Mesenchymal stem cell (in vitro differentiated cells and primary cell): ENCODE data around the gene GRAMD1B.

Experiments used
- DNase-seq: peaks from one replicate; pipeline ENCODE4 v3.0.0-alpha.2; 2013
- H2AFZ ChIP-seq: one replicate; pipeline ENCODE4 v1.6.1; 2013; ENCODE audit warnings: low read depth, mild to moderate bottlenecking, control low read depth, inconsistent platforms, low read length, moderate library complexity
- H2AK5ac ChIP-seq: 2 replicates; pipeline ENCODE4 v1.6.1; 2013; ENCODE audit warnings: low read length, moderate library complexity, mild to moderate bottlenecking, inconsistent platforms; ENCODE audit not compliant: severe bottlenecking
- H2BK120ac ChIP-seq: one replicate; pipeline ENCODE4 v1.6.1; 2013; ENCODE audit warnings: low read depth, mild to moderate bottlenecking, inconsistent platforms, low read length, moderate library complexity
- H2BK12ac ChIP-seq, 2 experiments: one replicate each; pipeline ENCODE4 v1.6.1; 2013; ENCODE audit warnings: inconsistent platforms in 2 of 2, low read length in 2 of 2, mild to moderate bottlenecking in 2 of 2, moderate library complexity in 2 of 2, control low read depth in 1 of 2
- H2BK15ac ChIP-seq: one replicate; pipeline ENCODE4 v1.6.1; 2013; ENCODE audit warnings: mild to moderate bottlenecking, low read depth, inconsistent platforms; ENCODE audit not compliant: poor library complexity, severe bottlenecking
- H2BK5ac ChIP-seq: 2 replicates; pipeline ENCODE4 v1.6.1; 2013; ENCODE audit warnings: low read depth, mild to moderate bottlenecking, low read length, control low read depth, inconsistent platforms; ENCODE audit not compliant: poor library complexity, severe bottlenecking
- H3K14ac ChIP-seq, 2 experiments: one replicate each; pipeline ENCODE4 v1.6.1; 2013; ENCODE audit warnings: inconsistent platforms in 2 of 2, low read length in 2 of 2, control low read depth in 1 of 2, mild to moderate bottlenecking in 1 of 2, moderate library complexity in 1 of 2
- H3K18ac ChIP-seq, 2 experiments: one replicate each; pipeline ENCODE4 v1.6.1; 2013; ENCODE audit warnings: inconsistent platforms in 2 of 2, low read length in 2 of 2, control low read depth in 1 of 2, low read depth in 1 of 2, mild to moderate bottlenecking in 1 of 2
- H3K23ac ChIP-seq, 2 experiments: one replicate each; pipeline ENCODE4 v1.6.1; 2013; ENCODE audit warnings: inconsistent platforms in 2 of 2, low read length in 2 of 2, mild to moderate bottlenecking in 2 of 2, moderate library complexity in 2 of 2, control low read depth in 1 of 2
- H3K27ac ChIP-seq: 2 replicates; pipeline ENCODE4 v1.5.1; 2013; ENCODE audit warnings: mild to moderate bottlenecking, moderate library complexity, low read length, control low read depth, inconsistent platforms; ENCODE audit not compliant: poor library complexity, severe bottlenecking
- H3K27me3 ChIP-seq, 2 experiments: 2 replicates each; pipeline versions ENCODE4 v1.6.1 to v1.7.0; 2013; ENCODE audit warnings: low read length in 2 of 2, mild to moderate bottlenecking in 2 of 2, moderate library complexity in 2 of 2, control low read depth in 1 of 2, inconsistent platforms in 1 of 2; ENCODE audit not compliant: control insufficient read depth in 1 of 2, insufficient read depth in 1 of 2
- H3K36me3 ChIP-seq, 2 experiments: 2 replicates each; pipeline versions ENCODE4 v1.6.1 to v1.7.0; 2013; ENCODE audit warnings: low read length in 2 of 2, control low read depth in 1 of 2, inconsistent platforms in 1 of 2, low read depth in 1 of 2, mild to moderate bottlenecking in 1 of 2; ENCODE audit not compliant: insufficient read depth in 2 of 2, control insufficient read depth in 1 of 2
- H3K4ac ChIP-seq, 2 experiments: one replicate each; pipeline ENCODE4 v1.6.1; 2013; ENCODE audit warnings: inconsistent platforms in 2 of 2, low read length in 2 of 2, mild to moderate bottlenecking in 2 of 2, moderate library complexity in 2 of 2, control low read depth in 1 of 2, low read depth in 1 of 2
- H3K4me1 ChIP-seq: 2 replicates; pipeline ENCODE4 v1.6.1; 2013; ENCODE audit warnings: low read depth, low read length, control low read depth; ENCODE audit not compliant: control insufficient read depth, insufficient read depth
- H3K4me2 ChIP-seq: 2 replicates; pipeline ENCODE4 v1.6.1; 2013; ENCODE audit warnings: low read length, mild to moderate bottlenecking, inconsistent platforms; ENCODE audit not compliant: poor library complexity, severe bottlenecking
- H3K4me3 ChIP-seq, 2 experiments: 2 replicates each; pipeline versions ENCODE4 v1.5.1 to v1.7.0; 2013; ENCODE audit warnings: low read length in 2 of 2, mild to moderate bottlenecking in 2 of 2, control low read depth in 1 of 2, low read depth in 1 of 2; ENCODE audit not compliant: insufficient read depth in 1 of 2
- H3K79me1 ChIP-seq: replicated peaks from 2 replicates; pipeline ENCODE4 v1.6.1; 2013; ENCODE audit warnings: mild to moderate bottlenecking, control low read depth, low read length, inconsistent platforms; ENCODE audit not compliant: poor library complexity, severe bottlenecking
- H3K9ac ChIP-seq: 2 replicates; pipeline ENCODE4 v1.7.0; 2013; ENCODE audit warnings: mild to moderate bottlenecking, low read length, moderate library complexity
- H3K9me3 ChIP-seq: 2 replicates; pipeline ENCODE4 v1.7.0; 2013; ENCODE audit warnings: mild to moderate bottlenecking, low read length; ENCODE audit not compliant: control insufficient read depth
- H4K8ac ChIP-seq: one replicate; pipeline ENCODE4 v1.6.1; 2013; ENCODE audit warnings: inconsistent platforms, mild to moderate bottlenecking, low read length, moderate library complexity
- H4K91ac ChIP-seq: one replicate; pipeline ENCODE4 v1.6.1; 2013; ENCODE audit warnings: mild to moderate bottlenecking, low read length, inconsistent platforms
- WGBS: methylation state at CpG from one replicate; pipeline ENCODE4 v1.1.7; 2013; ENCODE audit warnings: mixed read lengths; 5-methylcytosine and 5-hydroxymethylcytosine counted together

Gene GRAMD1B

DNA sequence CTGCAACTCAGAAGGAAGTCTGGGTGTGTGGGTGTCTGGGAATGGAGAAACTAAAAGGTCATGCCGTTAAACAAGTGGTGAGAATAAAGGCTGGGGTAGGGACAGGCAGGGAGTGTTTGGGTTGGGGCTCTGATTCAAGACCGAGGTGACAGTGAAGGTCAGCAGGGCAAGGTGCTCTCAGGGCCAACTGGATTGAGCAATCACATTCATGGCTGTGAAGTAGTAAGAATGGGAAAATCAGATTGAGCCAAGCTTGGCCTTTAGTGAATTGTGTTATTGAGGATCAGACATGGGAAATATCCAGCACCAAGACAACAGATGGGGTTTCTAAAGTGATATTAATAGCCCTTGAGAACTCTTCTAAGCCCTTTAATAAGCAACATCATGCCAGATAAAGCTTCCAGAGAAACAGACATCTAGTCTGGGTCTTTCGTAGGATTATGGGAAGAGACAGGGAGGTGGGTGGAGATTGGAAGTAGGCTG lies 200.1 kb downstream of the GRAMD1B start:
- no peak overlapping the region for H4K91ac ChIP-seq
- no peak overlapping the region for H3K4me2 ChIP-seq
- H3K27me3 ChIP-seq: peaks cover 3 to 20% of the 10 kb centered on the region in 2 experiments
- H3K4ac ChIP-seq: no peak overlapping the region
- DNase-seq: no peak
- H3K36me3 ChIP-seq: peaks cover 2 to 22% of the 10 kb centered on the region in 2 experiments
- H3K9ac ChIP-seq: no peak overlapping the region
- no peak overlapping the region for H4K8ac ChIP-seq
- whole genome bisulfite sequencing: 72% methylated on average over 3 of the region's 3 CpGs
- H3K27ac ChIP-seq: no peak overlapping the region
- no peak overlapping the region for H2AFZ ChIP-seq
- no peak overlapping the region for H2BK120ac ChIP-seq
- H3K23ac ChIP-seq: no peak overlapping the region
- no peak overlapping the region for H3K4me3 ChIP-seq
- no peak overlapping the region for H2AK5ac ChIP-seq
- H3K4me1 ChIP-seq: no peaks in the 10 kb centered on the region
- no peaks in the 10 kb centered on the region for H3K9me3 ChIP-seq
- no peaks in the 10 kb centered on the region for H3K79me1 ChIP-seq
- H3K14ac ChIP-seq: no peak overlapping the region
- H2BK12ac ChIP-seq: no peak overlapping the region
- H2BK15ac ChIP-seq: no peak overlapping the region
- no peak overlapping the region for H3K18ac ChIP-seq
- no peak overlapping the region for H2BK5ac ChIP-seq

DNA sequence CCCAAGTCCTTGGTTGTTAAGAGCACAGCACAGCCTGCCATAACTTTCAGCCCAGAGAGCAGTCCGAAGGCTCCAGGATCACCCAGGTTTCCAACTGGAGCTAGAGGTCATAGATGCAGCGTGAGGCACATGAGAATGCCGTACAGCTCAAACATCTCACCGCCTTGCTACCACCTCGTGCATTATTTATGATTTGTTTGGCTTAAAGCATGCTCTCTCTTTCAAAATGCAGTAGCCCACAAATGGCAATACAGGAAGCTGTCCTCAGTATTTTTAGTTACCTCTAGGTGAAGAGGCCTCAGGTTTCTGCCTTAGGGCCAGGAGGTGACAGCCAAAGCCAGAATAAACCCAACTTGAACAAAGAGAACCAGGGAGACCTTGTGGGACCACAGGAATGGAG lies 210.0 kb downstream of the GRAMD1B start:
- no peak overlapping the region for H2AFZ ChIP-seq
- H3K18ac ChIP-seq: no peak overlapping the region
- H3K9me3 ChIP-seq: no peaks in the 10 kb centered on the region
- no peak overlapping the region for H2AK5ac ChIP-seq
- no peak overlapping the region for H4K8ac ChIP-seq
- no peak overlapping the region for H2BK120ac ChIP-seq
- peaks cover 8 to 72% of the 10 kb centered on the region in 2 experiments for H3K27me3 ChIP-seq
- no peak overlapping the region for H4K91ac ChIP-seq
- no peak for DNase-seq
- no peak overlapping the region for H3K4me3 ChIP-seq
- H3K36me3 ChIP-seq: no peaks in the 10 kb centered on the region
- no peak overlapping the region for H3K23ac ChIP-seq
- H2BK15ac ChIP-seq: no peak overlapping the region
- H3K4me1 ChIP-seq: no peaks in the 10 kb centered on the region
- H2BK12ac ChIP-seq: no peak overlapping the region
- H3K27ac ChIP-seq: no peak overlapping the region
- no peak overlapping the region for H3K4ac ChIP-seq
- H3K4me2 ChIP-seq: no peak overlapping the region
- H2BK5ac ChIP-seq: no peak overlapping the region
- H3K9ac ChIP-seq: no peak overlapping the region
- no peak overlapping the region for H3K14ac ChIP-seq
- no peaks in the 10 kb centered on the region for H3K79me1 ChIP-seq
- WGBS: 58% methylated on average over 5 of the region's 5 CpGs

DNA sequence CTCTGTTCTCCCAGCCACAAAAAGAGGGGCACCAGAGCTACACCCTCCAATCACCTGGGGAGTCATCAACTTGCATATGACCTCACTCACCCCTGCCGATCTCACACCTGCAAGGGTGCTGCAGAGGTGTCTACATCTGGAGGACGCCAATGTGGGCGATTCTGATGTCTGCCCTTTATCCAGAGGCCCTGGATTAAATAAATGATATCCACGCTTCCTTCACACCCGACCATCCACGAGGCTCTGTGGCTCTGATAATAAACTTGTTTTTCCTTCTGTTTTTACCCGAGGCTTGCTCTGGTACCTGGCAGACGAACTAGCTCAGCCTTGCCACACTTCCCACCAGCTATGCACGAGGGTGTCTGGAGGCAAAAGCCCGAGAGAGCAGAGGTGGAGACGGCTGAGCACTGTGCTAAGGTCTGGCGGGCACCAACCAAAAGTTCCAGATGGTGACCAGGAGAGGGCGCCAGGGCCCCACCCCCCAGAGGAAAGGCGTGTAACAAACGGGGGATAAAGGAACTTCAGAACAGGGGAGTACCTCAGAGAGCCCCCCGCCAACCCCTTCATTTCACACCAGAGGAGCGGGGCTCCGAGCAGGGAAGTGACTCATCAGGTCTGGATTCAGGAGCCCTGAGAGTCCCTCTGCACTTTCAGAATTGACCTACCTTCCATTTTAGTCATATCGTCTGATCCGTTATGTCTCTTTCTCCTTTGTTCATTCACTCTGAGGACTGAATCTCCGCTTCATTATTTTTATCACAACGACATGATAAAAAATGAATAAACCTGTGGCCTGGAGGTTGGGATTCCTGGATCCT lies 210.8 kb downstream of the GRAMD1B start:
- Histone ChIP-seq H2AK5ac (no peak overlapping the region), H4K91ac (no peak overlapping the region), H2BK12ac (no peak overlapping the region), H3K14ac (no peak overlapping the region), H3K9ac (no peak overlapping the region), H2BK120ac (no peak overlapping the region), H3K4me1 (no peaks in the 10 kb centered on the region), H3K4ac (no peak overlapping the region), H4K8ac (no peak overlapping the region), H3K18ac (no peak overlapping the region), H3K23ac (no peak overlapping the region), H2AFZ (no peak overlapping the region), H3K4me3 (no peak overlapping the region), H3K4me2 (no peak overlapping the region), H2BK5ac (no peak overlapping the region), H3K27ac (no peak overlapping the region), H3K36me3 (no peaks in the 10 kb centered on the region), H3K79me1 (no peaks in the 10 kb centered on the region), H3K27me3 (peaks cover 8 to 78% of the 10 kb centered on the region in 2 experiments), H2BK15ac (no peak overlapping the region), H3K9me3 (no peaks in the 10 kb centered on the region)
- DNase-seq: peak; percentile 40
- WGBS: 39% methylated on average over 22 of the region's 22 CpGs

DNA sequence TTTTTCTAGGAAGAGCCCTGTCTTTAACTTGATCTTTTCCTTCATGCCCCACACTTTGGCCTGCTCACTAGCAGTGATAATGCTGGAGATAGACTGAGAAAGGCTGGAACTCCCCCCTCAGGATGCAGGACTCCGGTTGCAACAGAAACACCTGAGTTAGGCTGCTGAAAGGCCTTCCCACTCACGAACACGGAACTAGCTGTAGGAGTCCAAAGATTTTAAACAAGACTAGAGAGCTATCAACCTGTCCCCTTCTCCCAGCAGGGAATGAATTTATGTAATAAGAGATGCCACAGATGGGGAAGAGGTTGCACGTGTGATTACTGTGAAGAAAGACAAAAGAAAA lies 211.4 kb downstream of the GRAMD1B start:
- no peak overlapping the region for H3K14ac ChIP-seq
- no peak overlapping the region for H4K8ac ChIP-seq
- H3K4me3 ChIP-seq: no peak overlapping the region
- no peak overlapping the region for H3K4ac ChIP-seq
- H3K23ac ChIP-seq: no peak overlapping the region
- H2BK15ac ChIP-seq: no peak overlapping the region
- no peak overlapping the region for H3K4me2 ChIP-seq
- no peaks in the 10 kb centered on the region for H3K79me1 ChIP-seq
- H2BK120ac ChIP-seq: no peak overlapping the region
- no peaks in the 10 kb centered on the region for H3K36me3 ChIP-seq
- H2AFZ ChIP-seq: no peak overlapping the region
- no peak overlapping the region for H3K9ac ChIP-seq
- no peak overlapping the region for H2BK5ac ChIP-seq
- no peak overlapping the region for H2BK12ac ChIP-seq
- DNase-seq: no peak
- H4K91ac ChIP-seq: no peak overlapping the region
- H3K27me3 ChIP-seq: peaks cover 8 to 80% of the 10 kb centered on the region in 2 experiments
- H3K27ac ChIP-seq: no peak overlapping the region
- H3K18ac ChIP-seq: no peak overlapping the region
- 68% methylated on average over 3 of the region's 4 CpGs for WGBS
- no peak overlapping the region for H2AK5ac ChIP-seq
- H3K9me3 ChIP-seq: no peaks in the 10 kb centered on the region
- H3K4me1 ChIP-seq: no peaks in the 10 kb centered on the region
